Activated T-helper 2 cell treated with anti-CD3 and anti-CD28 coated beads, Interferon-gamma antibody, Interleukin-2, Interleukin-4, amounts not matched to agents 10 μg/mL and 5 μg/mL and 100 μg/mL, durations not matched to agents 14 hours and 24 hours and 36 hours (primary cell): ENCODE data around the gene PLB1. TPM values are rescaled to one million over a fixed set of nuclear protein-coding genes. Genes with fewer than 3 reads are reported as not detected.
A peak's percentile ranks its signal among the peaks of the same experiment; 100 is the strongest.

ENCODE experiments used
- DNase-seq: peaks from one replicate; pipeline ENCODE4 v3.0.0; 2021; ENCODE audit warnings: low spot score
- H3K27ac Mint-ChIP-seq: one replicate; pipeline ENCODE4 v1.8.0; 2021; ENCODE audit warnings: mixed read lengths
- H3K27me3 Mint-ChIP-seq: one replicate; pipeline ENCODE4 v1.8.0; 2021; ENCODE audit warnings: low read depth, mixed read lengths
- H3K36me3 Mint-ChIP-seq: one replicate; pipeline ENCODE4 v1.8.0; 2021; ENCODE audit warnings: low read depth, mixed read lengths
- H3K4me1 Mint-ChIP-seq: one replicate; pipeline ENCODE4 v1.8.0; 2021; ENCODE audit warnings: low read depth, mixed read lengths
- H3K4me3 Mint-ChIP-seq: one replicate; pipeline ENCODE4 v1.8.0; 2021; ENCODE audit warnings: low read depth, mild to moderate bottlenecking, moderate library complexity, mixed read lengths
- H3K9me3 Mint-ChIP-seq: one replicate; pipeline ENCODE4 v1.8.0; 2021; ENCODE audit warnings: mixed read lengths
- intact Hi-C: fragments of 100-400 bp; cut with micrococcal nuclease; formaldehyde crosslinking; loops from one replicate; pipeline ENCODE4 v1.15.1; 2023
- total RNA-seq: library from RNA; stranded (reverse); gene quantifications from 2 replicates; pipeline ENCODE4 v1.2.3, GENCODE V29; 2022

Gene PLB1
- total RNA-seq, 1 donor from 2014 or later = 1.8 TPM

- DNase-seq = no peak
- Mint-ChIP-seq H3K36me3 (no peaks in the 10 kb centered on the region), H3K4me1 (peaks cover 19% of the 10 kb centered on the region), H3K27ac (no peak overlapping the region), H3K4me3 (no peak overlapping the region), H3K9me3 (no peaks in the 10 kb centered on the region), H3K27me3 (no peaks in the 10 kb centered on the region)
- intact Hi-C loops = no loop called here
These were observed 146.9 kb downstream of the PLB1 start for GRCh38 chr2:28642796-28643195.

GRCh38 chr2:28643327-28643726, 147.5 kb downstream of the PLB1 start:
- intact Hi-C loops = no loop called here
- DNase-seq = no peak
- H3K27me3 Mint-ChIP-seq = no peaks in the 10 kb centered on the region
- no peak overlapping the region for H3K27ac Mint-ChIP-seq
- no peak overlapping the region for H3K4me3 Mint-ChIP-seq
- H3K4me1 Mint-ChIP-seq = peaks cover 18% of the 10 kb centered on the region
- H3K9me3 Mint-ChIP-seq = no peaks in the 10 kb centered on the region
- no peaks in the 10 kb centered on the region for H3K36me3 Mint-ChIP-seq

- H3K4me3 Mint-ChIP-seq = no peak overlapping the region
- H3K36me3 Mint-ChIP-seq = no peaks in the 10 kb centered on the region
- intact Hi-C loops = no loop called here
- H3K4me1 Mint-ChIP-seq = peaks cover 22% of the 10 kb centered on the region
- no peak for DNase-seq
- no peaks in the 10 kb centered on the region for H3K9me3 Mint-ChIP-seq
- H3K27ac Mint-ChIP-seq = no peak overlapping the region
- no peaks in the 10 kb centered on the region for H3K27me3 Mint-ChIP-seq
These were observed 148.1 kb downstream of the PLB1 start for GRCh38 chr2:28643911-28644334.

- intact Hi-C loops = no loop called here
- no peaks in the 10 kb centered on the region for H3K27me3 Mint-ChIP-seq
- no peaks in the 10 kb centered on the region for H3K36me3 Mint-ChIP-seq
- no peak overlapping the region for H3K4me3 Mint-ChIP-seq
- no peak for DNase-seq
- H3K4me1 Mint-ChIP-seq = peaks cover 25% of the 10 kb centered on the region
- no peaks in the 10 kb centered on the region for H3K9me3 Mint-ChIP-seq
- H3K27ac Mint-ChIP-seq = no peak overlapping the region
These were observed 148.9 kb downstream of the PLB1 start for GRCh38 chr2:28644760-28645159.

GRCh38 chr2:28645553-28645952, 149.7 kb downstream of the PLB1 start:
- Mint-ChIP-seq H3K4me3 (no peak overlapping the region), H3K36me3 (no peaks in the 10 kb centered on the region), H3K4me1 (peaks cover 27% of the 10 kb centered on the region), H3K27me3 (no peaks in the 10 kb centered on the region), H3K9me3 (no peaks in the 10 kb centered on the region), H3K27ac (no peak overlapping the region)
- DNase-seq = no peak
- intact Hi-C loops = no loop called here

- no peak for DNase-seq
- Mint-ChIP-seq H3K27ac (no peak overlapping the region), H3K36me3 (no peaks in the 10 kb centered on the region), H3K4me1 (peaks cover 31% of the 10 kb centered on the region), H3K9me3 (no peaks in the 10 kb centered on the region), H3K4me3 (no peak overlapping the region), H3K27me3 (no peaks in the 10 kb centered on the region)
- intact Hi-C loops = loop anchor here (2.0 kb wide), 1 partner anchor 33 kb away; no protein-coding TSS in a partner anchor
These were observed 151.8 kb downstream of the PLB1 start for GRCh38 chr2:28647682-28648081.

- peak overlapping the region; percentile 70 for H3K27ac Mint-ChIP-seq
- no peak overlapping the region for H3K4me3 Mint-ChIP-seq
- no peaks in the 10 kb centered on the region for H3K27me3 Mint-ChIP-seq
- H3K36me3 Mint-ChIP-seq = no peaks in the 10 kb centered on the region
- H3K4me1 Mint-ChIP-seq = peaks cover 31% of the 10 kb centered on the region
- DNase-seq = no peak
- H3K9me3 Mint-ChIP-seq = no peaks in the 10 kb centered on the region
- intact Hi-C loops = loop anchor here (2.0 kb wide), 1 partner anchor 33 kb away; no protein-coding TSS in a partner anchor
These were observed 152.3 kb downstream of the PLB1 start for GRCh38 chr2:28648147-28648546.

GRCh38 chr2:28648671-28649395, 153.0 kb downstream of the PLB1 start:
- Mint-ChIP-seq H3K27ac (peak overlapping the region; percentile 70), H3K4me1 (peaks cover 31% of the 10 kb centered on the region), H3K4me3 (no peak overlapping the region), H3K27me3 (no peaks in the 10 kb centered on the region), H3K9me3 (no peaks in the 10 kb centered on the region), H3K36me3 (no peaks in the 10 kb centered on the region)
- intact Hi-C loops = loop anchor here (1.0 to 2.0 kb wide), 3 partner anchors 32 to 55 kb away; no protein-coding TSS in a partner anchor
- DNase-seq = no peak

- no peaks in the 10 kb centered on the region for H3K27me3 Mint-ChIP-seq
- no peak for DNase-seq
- no peak overlapping the region for H3K4me3 Mint-ChIP-seq
- peak overlapping the region; percentile 74 for H3K27ac Mint-ChIP-seq
- no peaks in the 10 kb centered on the region for H3K36me3 Mint-ChIP-seq
- peaks cover 37% of the 10 kb centered on the region for H3K4me1 Mint-ChIP-seq
- intact Hi-C loops = loop anchor here (1.0 to 2.0 kb wide), 3 partner anchors 32 to 55 kb away; no protein-coding TSS in a partner anchor
- no peaks in the 10 kb centered on the region for H3K9me3 Mint-ChIP-seq
These were observed 153.8 kb downstream of the PLB1 start for GRCh38 chr2:28649481-28650265.

GRCh38 chr2:28650266-28650584, 154.4 kb downstream of the PLB1 start:
- Mint-ChIP-seq H3K4me1 (peaks cover 38% of the 10 kb centered on the region), H3K4me3 (no peak overlapping the region), H3K36me3 (no peaks in the 10 kb centered on the region), H3K27me3 (no peaks in the 10 kb centered on the region), H3K9me3 (no peaks in the 10 kb centered on the region), H3K27ac (peak overlapping the region; percentile 74)
- intact Hi-C loops = no loop called here
- no peak for DNase-seq

GRCh38 chr2:28652217-28652616, 156.4 kb downstream of the PLB1 start:
- intact Hi-C loops = no loop called here
- peaks cover 49% of the 10 kb centered on the region for H3K4me1 Mint-ChIP-seq
- no peak overlapping the region for H3K27ac Mint-ChIP-seq
- H3K9me3 Mint-ChIP-seq = no peaks in the 10 kb centered on the region
- no peak for DNase-seq
- H3K27me3 Mint-ChIP-seq = no peaks in the 10 kb centered on the region
- H3K4me3 Mint-ChIP-seq = no peak overlapping the region
- H3K36me3 Mint-ChIP-seq = no peaks in the 10 kb centered on the region

GRCh38 chr2:28653892-28654662, 158.2 kb downstream of the PLB1 start:
- no peak for DNase-seq
- no peak overlapping the region for H3K4me3 Mint-ChIP-seq
- peaks cover 40% of the 10 kb centered on the region for H3K4me1 Mint-ChIP-seq
- H3K27ac Mint-ChIP-seq = no peak overlapping the region
- H3K36me3 Mint-ChIP-seq = no peaks in the 10 kb centered on the region
- H3K27me3 Mint-ChIP-seq = no peaks in the 10 kb centered on the region
- intact Hi-C loops = no loop called here
- H3K9me3 Mint-ChIP-seq = no peaks in the 10 kb centered on the region
